ENCODE results near the gene ABHD8. TPM values are rescaled to one million over a fixed set of nuclear protein-coding genes. Genes with fewer than 3 reads are reported as not detected.
"Not testable (repeated sequence)": the region's sequence is repeated elsewhere in the genome, so short reads cannot be mapped to it uniquely, and the experiment has no call there.

Gene ABHD8
- total and polyA plus RNA-seq, 2 donors (not counting 1 experiment from before 2014, with no cell fraction given), result 5.2 to 7.2 TPM

- Histone ChIP-seq H3K27ac (ENCODE audit: low read length in 2 of 2) (no peak overlapping the region), H3K4me1 (ENCODE audit: control insufficient read depth in 2 of 2, insufficient read depth in 2 of 2, low read length in 2 of 2) (peaks cover 0 to 7% of the 10 kb centered on the region in 2 donors), H3K9me3 (ENCODE audit: control extremely low read depth in 1 of 3, control insufficient read depth in 2 of 3, insufficient read depth in 1 of 3, low read length in 2 of 3) (peaks cover 0 to 13% (median 0%) of the 10 kb centered on the region in 3 donors), H2AFZ (ENCODE audit: insufficient read depth, low read depth, low read length, poor library complexity, severe bottlenecking) (no peak overlapping the region), H4K20me1 (ENCODE audit: control insufficient read depth, insufficient read depth, low read length, poor library complexity, severe bottlenecking) (no peaks in the 10 kb centered on the region), H3K36me3 (replicated peaks in 1 of 2; ENCODE audit: control extremely low read depth in 1 of 2, control insufficient read depth in 1 of 2, extremely low read depth in 1 of 2, insufficient read depth in 2 of 2, low read length in 1 of 2) (no peaks in the 10 kb centered on the region), H3K9ac (ENCODE audit: low read length) (no peak overlapping the region), H3K4me3 (ENCODE audit: control extremely low read depth in 1 of 5, extremely low read depth in 1 of 5, insufficient read depth in 1 of 5, low read depth in 2 of 5, low read length in 4 of 5) (no peak overlapping the region), H3K4me2 (replicated peaks; ENCODE audit: low read depth, low read length, poor library complexity, severe bottlenecking) (no peak overlapping the region), H3K79me2 (ENCODE audit: control insufficient read depth, insufficient read depth, low read length) (no peaks in the 10 kb centered on the region), H3K27me3 (replicated peaks in 1 of 4; ENCODE audit: control extremely low read depth in 1 of 4, control insufficient read depth in 3 of 4, insufficient read depth in 4 of 4, low read length in 3 of 4) (no peaks in the 10 kb centered on the region)
- ChIA-PET POLR2A (interaction anchor here (0.7 kb wide), 3 partner anchors 202 to 692 kb away, joined by 5 to 7 read pairs (median 6); no protein-coding TSS in a partner anchor), CTCF (interaction anchor here (0.5 to 2.0 kb wide), 6 partner anchors 8 to 92 kb away, joined by 3 to 10 read pairs (median 4); no protein-coding TSS in a partner anchor)
- Mint-ChIP-seq H3K4me3 (no peak overlapping the region), H3K27ac (no peak overlapping the region), H3K4me1 (peaks cover 10% of the 10 kb centered on the region), H3K9me3 (ENCODE audit: insufficient read depth) (no peaks in the 10 kb centered on the region), H3K27me3 (no peaks in the 10 kb centered on the region)
- no peak for DNase-seq
- intact Hi-C loops (cut with micrococcal nuclease), result no loop called here
- TF ChIP-seq EZH2 (IDR thresholded peaks at IDR 0.05; ENCODE audit: borderline replicate concordance, insufficient read depth, low read depth, low read length, poor library complexity, severe bottlenecking) (no peak), CTCF (IDR thresholded peaks at IDR 0.05) (no peak)
- 65% methylated on average over 2 of the region's 4 CpGs for WGBS (ENCODE audit: insufficient coverage)
- ATAC-seq (ENCODE audit: low read depth), result no peak
These were observed 7.0 kb downstream of the ABHD8 start for GRCh38 chr19:17296273-17296672.

- POLR2A ChIA-PET, result interaction anchor here (0.6 kb wide), 1 partner anchor 12 kb away, joined by 3 read pairs; no protein-coding TSS in a partner anchor
- H3K27ac Mint-ChIP-seq; H2AFZ ChIP-seq (ENCODE audit: insufficient read depth, low read depth, low read length, poor library complexity, severe bottlenecking); intact Hi-C loops (cut with micrococcal nuclease); H3K36me3 ChIP-seq (replicated peaks in 1 of 2; ENCODE audit: control extremely low read depth in 1 of 2, control insufficient read depth in 1 of 2, extremely low read depth in 1 of 2, insufficient read depth in 2 of 2, low read length in 1 of 2); H3K9ac ChIP-seq (ENCODE audit: low read length); H4K20me1 ChIP-seq (ENCODE audit: control insufficient read depth, insufficient read depth, low read length, poor library complexity, severe bottlenecking); ATAC-seq (ENCODE audit: low read depth); H3K79me2 ChIP-seq (ENCODE audit: control insufficient read depth, insufficient read depth, low read length); H3K27me3 Mint-ChIP-seq; DNase-seq; H3K27ac ChIP-seq (ENCODE audit: low read length in 2 of 2); H3K4me1 ChIP-seq (ENCODE audit: control insufficient read depth in 2 of 2, insufficient read depth in 2 of 2, low read length in 2 of 2); H3K9me3 Mint-ChIP-seq (ENCODE audit: insufficient read depth); H3K4me1 Mint-ChIP-seq; H3K4me3 ChIP-seq (ENCODE audit: control extremely low read depth in 1 of 5, extremely low read depth in 1 of 5, insufficient read depth in 1 of 5, low read depth in 2 of 5, low read length in 4 of 5); H3K4me3 Mint-ChIP-seq; H3K4me2 ChIP-seq (replicated peaks; ENCODE audit: low read depth, low read length, poor library complexity, severe bottlenecking); H3K27me3 ChIP-seq (replicated peaks in 1 of 4; ENCODE audit: control extremely low read depth in 1 of 4, control insufficient read depth in 3 of 4, insufficient read depth in 4 of 4, low read length in 3 of 4): not testable (repeated sequence)
- H3K9me3 ChIP-seq (ENCODE audit: control extremely low read depth in 1 of 3, control insufficient read depth in 2 of 3, insufficient read depth in 1 of 3, low read length in 2 of 3), result peaks cover 0 to 13% (median 0%) of the 10 kb centered on the region in 3 donors
- CTCF ChIA-PET, result interaction anchor here (0.9 to 1.4 kb wide), 3 partner anchors 8 to 92 kb away, joined by 3 to 4 read pairs (median 4); no protein-coding TSS in a partner anchor
- WGBS (ENCODE audit: insufficient coverage), result 96% methylated on average over 4 of the region's 6 CpGs
These were observed 7.7 kb downstream of the ABHD8 start for GRCh38 chr19:17295551-17295950.
